Vagina (tissue), 2 donors: Measurements from ENCODE around the gene SPEG. TPM values are rescaled to one million over a fixed set of nuclear protein-coding genes. Genes with fewer than 3 reads are reported as not detected.

Source experiments
- DNase-seq, 2 donors: peaks; one replicate each; pipeline ENCODE4 v3.0.0-alpha.2; 2017; ENCODE audit errors: extremely low spot score in 2 of 2
- H3K27ac ChIP-seq: fragments of 200-600 bp; sonication (generic); one replicate; pipeline ENCODE4 v1.5.1; 2019
- H3K27me3 ChIP-seq: fragments of 200-600 bp; sonication (generic); one replicate; pipeline ENCODE4 v1.5.1; 2019
- H3K36me3 ChIP-seq, 2 donors: fragments of 200-600 bp; sonication (generic); one replicate each; pipeline ENCODE4 v1.5.1; 2017 to 2019
- H3K4me1 ChIP-seq: fragments of 200-600 bp; sonication (generic); one replicate; pipeline ENCODE4 v1.5.1; 2019
- H3K4me3 ChIP-seq, 2 donors: fragments of 200-600 bp; sonication (generic); 1 replicate in 1 of 2; 2 replicates in 1 of 2; pipeline ENCODE4 v1.5.1; 2016 to 2019
- H3K9me3 ChIP-seq: fragments of 200-600 bp; sonication (generic); one replicate; pipeline ENCODE4 v1.5.1; 2019
- CTCF ChIP-seq, 3 experiments: fragments of 450-650 bp in 2 of 3; fragments of 200-600 bp in 1 of 3; sonication (generic) in 1 of 3; IDR thresholded peaks; one replicate each; pipeline ENCODE4 v1.5.1; 2017 to 2019; ENCODE audit warnings: antibody characterized with exemption in 3 of 3, mild to moderate bottlenecking in 2 of 3, moderate library complexity in 2 of 3
- POLR2A ChIP-seq, 2 donors: fragments of 450-650 bp; IDR thresholded peaks; one replicate each; pipeline ENCODE4 v1.6.1; 2017; ENCODE audit warnings: antibody characterized with exemption in 2 of 2, mild to moderate bottlenecking in 2 of 2, moderate library complexity in 2 of 2
- POLR2AphosphoS5 ChIP-seq, 2 donors: sonication (generic); formaldehyde crosslinking; IDR thresholded peaks; one replicate each; pipeline ENCODE4 v1.9.0; 2017; ENCODE audit warnings: antibody characterized with exemption in 2 of 2, mild to moderate bottlenecking in 2 of 2, low read depth in 1 of 2; ENCODE audit not compliant: insufficient read depth in 1 of 2
- intact Hi-C: fragments of 100-400 bp; cut with DNase I; formaldehyde crosslinking; loops from one replicate; pipeline ENCODE4 v1.15.1; 2023
- total RNA-seq: library from RNA; depleted of rRNA; stranded (reverse); fragments of >200 nt; gene quantifications from one replicate; pipeline ENCODE4 v1.2.3, GENCODE V29; 2016

Gene SPEG
- total RNA-seq, 1 donor from 2014 or later: 28.2 TPM

DNA sequence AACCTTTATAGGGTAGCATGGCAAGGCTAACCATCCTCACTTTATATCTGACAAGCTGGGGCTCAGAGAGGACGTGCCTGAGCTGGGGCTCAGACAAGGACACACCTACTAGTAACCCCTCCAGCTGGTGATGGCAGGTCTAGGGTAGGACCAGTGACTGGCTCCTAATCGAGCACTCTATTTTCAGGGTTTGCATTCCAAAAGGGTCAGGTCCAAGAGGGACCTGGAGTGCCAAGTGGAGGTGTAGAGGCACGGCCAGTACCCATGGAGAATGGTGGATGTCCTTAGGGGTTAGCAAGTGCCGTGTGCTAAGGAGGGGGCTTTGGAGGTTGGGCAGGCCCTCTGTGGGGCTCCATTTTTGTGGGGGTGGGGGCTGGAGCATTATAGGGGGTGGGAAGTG lies 17.7 kb upstream of the SPEG start:
- TF ChIP-seq CTCF (IDR thresholded peaks at IDR 0.05): no peak
- TF ChIP-seq POLR2A (IDR thresholded peaks at IDR 0.05): no peak
- TF ChIP-seq POLR2AphosphoS5 (IDR thresholded peaks at IDR 0.05; ENCODE audit: insufficient read depth in 1 of 2, low read depth in 1 of 2): no peak
- DNase-seq: no peak
- Histone ChIP-seq H3K9me3 (no peaks in the 10 kb centered on the region), H3K27ac (peak overlapping the region; percentile 66), H3K36me3 (no peaks in the 10 kb centered on the region), H3K4me3 (no peak overlapping the region), H3K4me1 (peaks cover 22% of the 10 kb centered on the region), H3K27me3 (no peaks in the 10 kb centered on the region)
- intact Hi-C loops: no loop called here

DNA sequence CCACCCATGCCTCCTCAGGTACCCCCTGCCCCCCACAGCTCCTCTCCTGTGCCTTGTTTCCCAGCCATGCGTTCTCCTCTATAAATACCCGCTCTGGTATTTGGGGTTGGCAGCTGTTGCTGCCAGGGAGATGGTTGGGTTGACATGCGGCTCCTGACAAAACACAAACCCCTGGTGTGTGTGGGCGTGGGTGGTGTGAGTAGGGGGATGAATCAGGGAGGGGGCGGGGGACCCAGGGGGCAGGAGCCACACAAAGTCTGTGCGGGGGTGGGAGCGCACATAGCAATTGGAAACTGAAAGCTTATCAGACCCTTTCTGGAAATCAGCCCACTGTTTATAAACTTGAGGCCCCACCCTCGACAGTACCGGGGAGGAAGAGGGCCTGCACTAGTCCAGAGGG lies 17.3 kb upstream of the SPEG start:
- no peak for DNase-seq
- H3K4me3 ChIP-seq: no peak overlapping the region
- H3K27ac ChIP-seq: peak overlapping the region; percentile 66
- H3K4me1 ChIP-seq: peaks cover 22% of the 10 kb centered on the region
- intact Hi-C loops: no loop called here
- TF ChIP-seq POLR2AphosphoS5 (IDR thresholded peaks at IDR 0.05; ENCODE audit: insufficient read depth in 1 of 2, low read depth in 1 of 2) (no peak), POLR2A (IDR thresholded peaks at IDR 0.05) (no peak), CTCF (IDR thresholded peaks at IDR 0.05) (no peak)
- H3K27me3 ChIP-seq: no peaks in the 10 kb centered on the region
- no peaks in the 10 kb centered on the region for H3K9me3 ChIP-seq
- no peaks in the 10 kb centered on the region for H3K36me3 ChIP-seq

DNA sequence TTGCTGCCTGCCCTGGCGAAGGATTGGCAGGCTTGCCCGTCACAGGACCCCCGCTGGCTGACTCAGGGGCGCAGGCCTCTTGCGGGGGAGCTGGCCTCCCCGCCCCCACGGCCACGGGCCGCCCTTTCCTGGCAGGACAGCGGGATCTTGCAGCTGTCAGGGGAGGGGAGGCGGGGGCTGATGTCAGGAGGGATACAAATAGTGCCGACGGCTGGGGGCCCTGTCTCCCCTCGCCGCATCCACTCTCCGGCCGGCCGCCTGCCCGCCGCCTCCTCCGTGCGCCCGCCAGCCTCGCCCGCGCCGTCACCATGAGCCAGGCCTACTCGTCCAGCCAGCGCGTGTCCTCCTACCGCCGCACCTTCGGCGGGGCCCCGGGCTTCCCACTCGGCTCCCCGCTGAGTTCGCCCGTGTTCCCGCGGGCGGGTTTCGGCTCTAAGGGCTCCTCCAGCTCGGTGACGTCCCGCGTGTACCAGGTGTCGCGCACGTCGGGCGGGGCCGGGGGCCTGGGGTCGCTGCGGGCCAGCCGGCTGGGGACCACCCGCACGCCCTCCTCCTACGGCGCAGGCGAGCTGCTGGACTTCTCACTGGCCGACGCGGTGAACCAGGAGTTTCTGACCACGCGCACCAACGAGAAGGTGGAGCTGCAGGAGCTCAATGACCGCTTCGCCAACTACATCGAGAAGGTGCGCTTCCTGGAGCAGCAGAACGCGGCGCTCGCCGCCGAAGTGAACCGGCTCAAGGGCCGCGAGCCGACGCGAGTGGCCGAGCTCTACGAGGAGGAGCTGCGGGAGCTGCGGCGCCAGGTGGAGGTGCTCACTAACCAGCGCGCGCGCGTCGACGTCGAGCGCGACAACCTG lies 16.3 kb upstream of the SPEG start, which contains the start of gene DES:
TSS of gene DES (plus strand) at position 223 of the 857 bp plus-strand sequence. CDS start at position 309, 86 bp downstream.
- H3K27me3 ChIP-seq: no peaks in the 10 kb centered on the region
- DNase-seq: no peak

DNA sequence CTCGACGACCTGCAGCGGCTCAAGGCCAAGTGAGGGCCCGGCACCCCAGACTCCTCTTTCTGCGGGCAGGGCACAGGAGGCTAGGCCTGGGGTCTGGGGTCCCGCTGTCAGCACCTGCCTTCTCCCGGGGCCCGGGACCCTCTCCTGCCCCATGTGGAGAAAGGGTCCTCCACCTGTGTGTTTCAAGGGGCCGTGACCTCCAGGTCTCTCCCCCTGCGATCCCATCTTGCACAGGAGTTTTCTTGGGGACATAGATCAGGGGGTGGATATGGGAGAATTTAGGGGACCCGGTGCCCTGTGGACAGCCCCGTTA lies 15.7 kb upstream of the SPEG start:
- Histone ChIP-seq H3K27ac (peak overlapping the region; percentile 66), H3K9me3 (no peaks in the 10 kb centered on the region), H3K27me3 (no peaks in the 10 kb centered on the region), H3K4me1 (peaks cover 22% of the 10 kb centered on the region), H3K36me3 (no peaks in the 10 kb centered on the region), H3K4me3 (peak overlapping the region; percentile 46 to 53)
- peak in 1 of 2 donors; percentile 57 for TF ChIP-seq POLR2AphosphoS5 (IDR thresholded peaks at IDR 0.05; ENCODE audit: insufficient read depth in 1 of 2, low read depth in 1 of 2)
- TF ChIP-seq CTCF (IDR thresholded peaks at IDR 0.05): no peak
- TF ChIP-seq POLR2A (IDR thresholded peaks at IDR 0.05): no peak
- intact Hi-C loops: no loop called here
- no peak for DNase-seq

More for the DNA sequence above, 16.3 kb upstream of the SPEG start, which contains the start of gene DES:
- intact Hi-C loops: no loop called here
- peaks cover 22% of the 10 kb centered on the region for H3K4me1 ChIP-seq
- TF ChIP-seq CTCF (IDR thresholded peaks at IDR 0.05): no peak
- TF ChIP-seq POLR2A (IDR thresholded peaks at IDR 0.05): peak in 1 of 2 donors; percentile 12
- peak in 1 of 2 donors; percentile 56 for TF ChIP-seq POLR2AphosphoS5 (IDR thresholded peaks at IDR 0.05; ENCODE audit: insufficient read depth in 1 of 2, low read depth in 1 of 2)
- H3K27ac ChIP-seq: peak within 1 kb of the TSS; percentile 66
- no peaks in the 10 kb centered on the region for H3K36me3 ChIP-seq
- H3K9me3 ChIP-seq: no peaks in the 10 kb centered on the region
- H3K4me3 ChIP-seq: peak within 1 kb of the TSS; percentile 46 to 53
